Endothelial cell of umbilical vein (primary cell): ENCODE measurements around the gene TRIM62. TPM values are rescaled to one million over a fixed set of nuclear protein-coding genes. Genes with fewer than 3 reads are reported as not detected.

Source experiments
- BruUV-seq: library from RNA; stranded (reverse); fragments of 400-500 nt; replicated peaks from 2 replicates; lab custom pipeline; 2021; lab: Mats Ljungman, UMichigan
- CTCF ChIA-PET: fragments of 300-600, 350-600 bp; sonication (Branson Sonifier 250); formaldehyde crosslinking; loops from one replicate; lab custom pipeline; 2021; ENCODE audit warnings: antibody characterized with exemption, inconsistent platforms; lab: Charles Lee
- POLR2A ChIA-PET: fragments of 300-600, 350-600 bp; sonication (Branson Sonifier 250); formaldehyde crosslinking; loops from one replicate; lab custom pipeline; 2021; ENCODE audit warnings: antibody characterized with exemption, inconsistent platforms; lab: Charles Lee
- DNase-seq: peaks from one replicate; pipeline ENCODE4 v3.0.0-alpha.2; 2011; ENCODE audit warnings: low read depth, low spot score
- FAIRE-seq: peaks from 2 replicates; lab custom pipeline; 2011; peaks lifted over from hg19 to GRCh38; lab: Jason Lieb, UNC
- H2AFZ ChIP-seq: 2 replicates; pipeline ENCODE4 v1.6.0; 2012; ENCODE audit warnings: low read depth, low read length, control low read depth, inconsistent platforms
- H3K27ac ChIP-seq: 2 replicates; pipeline ENCODE4 v1.5.1; 2011; ENCODE audit warnings: low read depth, mild to moderate bottlenecking, control low read depth, low read length, moderate library complexity; ENCODE audit not compliant: insufficient read depth
- H3K27me3 ChIP-seq, 2 experiments: 2 replicates each; pipeline versions ENCODE4 v1.6.0 to v1.6.1; 2011; ENCODE audit warnings: low read length in 2 of 2, mixed read lengths in 1 of 2; ENCODE audit not compliant: control insufficient read depth in 2 of 2, insufficient read depth in 2 of 2
- H3K36me3 ChIP-seq, 2 experiments: 2 replicates in 1 of 2; 3 replicates in 1 of 2; pipeline ENCODE4 v1.5.1; 2011; ENCODE audit warnings: low read length in 2 of 2, mild to moderate bottlenecking in 1 of 2, moderate library complexity in 1 of 2; ENCODE audit not compliant: control insufficient read depth in 2 of 2, insufficient read depth in 2 of 2; ENCODE audit errors: extremely low read depth in 1 of 2
- H3K4me1 ChIP-seq: 3 replicates; pipeline ENCODE4 v1.5.1; 2011; ENCODE audit warnings: mild to moderate bottlenecking, low read length; ENCODE audit not compliant: control insufficient read depth, insufficient read depth; ENCODE audit errors: extremely low read depth
- H3K4me2 ChIP-seq: 2 replicates; pipeline ENCODE4 v1.6.1; 2011; ENCODE audit warnings: low read length, control low read depth, mixed read lengths; ENCODE audit not compliant: insufficient read depth
- H3K4me3 ChIP-seq, 3 experiments: fragments of 200-600 bp in 1 of 3; sonication (generic), shearing (Covaris generic) in 1 of 3; replicated peaks in 1 of 3; 2 replicates each; pipeline ENCODE4 v1.5.1; 2011 to 2016; ENCODE audit warnings: control low read depth in 3 of 3, low read length in 3 of 3, mild to moderate bottlenecking in 2 of 3, inconsistent platforms in 1 of 3, low read depth in 1 of 3, moderate library complexity in 1 of 3; ENCODE audit not compliant: insufficient read depth in 1 of 3
- H3K79me2 ChIP-seq: 2 replicates; pipeline ENCODE4 v1.6.0; 2012; ENCODE audit warnings: low read length, inconsistent platforms; ENCODE audit not compliant: control insufficient read depth, insufficient read depth
- H3K9ac ChIP-seq: replicated peaks from 2 replicates; pipeline ENCODE3; 2011; ENCODE audit warnings: low read length, control low read depth; ENCODE audit not compliant: insufficient read depth; ENCODE audit errors: extremely low read depth
- H3K9me1 ChIP-seq: replicated peaks from 3 replicates; pipeline ENCODE4 v1.6.0; 2011; ENCODE audit warnings: mild to moderate bottlenecking, low read length; ENCODE audit not compliant: control insufficient read depth, insufficient read depth; ENCODE audit errors: extremely low read depth
- H3K9me3 ChIP-seq: replicated peaks from 2 replicates; pipeline ENCODE4 v1.5.1; 2012; ENCODE audit warnings: low read length, inconsistent platforms; ENCODE audit not compliant: control insufficient read depth, insufficient read depth
- H4K20me1 ChIP-seq: replicated peaks from 2 replicates; pipeline ENCODE3; 2011; ENCODE audit warnings: mild to moderate bottlenecking, low read length; ENCODE audit not compliant: control insufficient read depth, insufficient read depth; ENCODE audit errors: extremely low read depth
- EZH2 ChIP-seq: IDR thresholded peaks from 2 replicates; pipeline ENCODE4 v1.6.1; 2012; ENCODE audit warnings: borderline replicate concordance, low read depth, mild to moderate bottlenecking, moderate library complexity, low read length, inconsistent platforms; ENCODE audit not compliant: severe bottlenecking
- FOS ChIP-seq: IDR thresholded peaks from 2 replicates; pipeline ENCODE4 v1.6.1; 2011; ENCODE audit warnings: mild to moderate bottlenecking, low read length, moderate library complexity, borderline replicate concordance; ENCODE audit not compliant: insufficient read depth
- GATA2 ChIP-seq: IDR thresholded peaks from 2 replicates; pipeline ENCODE4 v1.7.0; 2011; ENCODE audit warnings: low read depth, mild to moderate bottlenecking, moderate library complexity, mixed read lengths, low read length; ENCODE audit not compliant: insufficient read length, insufficient read depth
- JUN ChIP-seq: IDR thresholded peaks from 2 replicates; pipeline ENCODE4 v1.6.1; 2011; ENCODE audit warnings: borderline replicate concordance, low read depth; ENCODE audit not compliant: insufficient read length, insufficient read depth
- MYC ChIP-seq: IDR thresholded peaks from one replicate; pipeline ENCODE4 v1.6.1; 2011; ENCODE audit warnings: mild to moderate bottlenecking, low read depth, low read length
- POLR2A ChIP-seq: IDR thresholded peaks from 2 replicates; pipeline ENCODE4 v1.6.1; 2012; ENCODE audit warnings: low read depth, mild to moderate bottlenecking, control low read depth, low read length
- POLR2AphosphoS5 ChIP-seq: IDR thresholded peaks from 2 replicates; pipeline ENCODE4 v1.6.1; 2012; ENCODE audit warnings: low read depth, mild to moderate bottlenecking, control low read depth, low read length, moderate library complexity; ENCODE audit not compliant: insufficient read depth
- dilution Hi-C: fragments of 300-500 bp; cut with MboI; formaldehyde crosslinking; loops from one replicate; pipeline ENCODE4 v1.15.0; 2019; ENCODE audit warnings: low sequenced_read_pairs; ENCODE audit not compliant: extremely low pct_ligation_motif_present
- intact Hi-C: fragments of 100-400 bp; cut with micrococcal nuclease; formaldehyde crosslinking; loops from one replicate; pipeline ENCODE4 v1.10.0; 2022
- polyA plus RNA-seq, 4 experiments: library from polyadenylated mRNA; depleted of rRNA in 3 of 4; stranded (reverse) in 3 of 4; unstranded in 1 of 4; fragments of >200 nt; gene quantifications; 2 replicates each; pipeline versions ENCODE4 v1.2.1 to v1.2.3, GENCODE V29; 2011 to 2012; ENCODE audit warnings: missing spikeins in 1 of 4
- total RNA-seq: library from RNA; stranded (reverse); gene quantifications from 2 replicates; pipeline ENCODE4 v1.2.3, GENCODE V29; 2021
- TF ChIP-seq, protein P1 (sequence below), 2 donors: IDR thresholded peaks; 1 replicate in 1 of 2; 2 replicates in 1 of 2; pipeline ENCODE4 v1.5.1; 2011; ENCODE audit warnings: low read length in 2 of 2, mild to moderate bottlenecking in 2 of 2, moderate library complexity in 2 of 2, control low read depth in 1 of 2, inconsistent platforms in 1 of 2, low read depth in 1 of 2; ENCODE audit not compliant: insufficient read depth in 1 of 2; ENCODE audit errors: extremely low read depth in 1 of 2
- TF ChIP-seq, protein P2 (sequence below): IDR thresholded peaks from 2 replicates; pipeline ENCODE4 v1.6.1; 2011; ENCODE audit not compliant: insufficient read depth, insufficient read length

Gene TRIM62
- total and polyA plus RNA-seq, 2 donors (not counting 3 experiments of a cell fraction or from before 2014, with no cell fraction given): 8.3 to 9.3 TPM

DNA sequence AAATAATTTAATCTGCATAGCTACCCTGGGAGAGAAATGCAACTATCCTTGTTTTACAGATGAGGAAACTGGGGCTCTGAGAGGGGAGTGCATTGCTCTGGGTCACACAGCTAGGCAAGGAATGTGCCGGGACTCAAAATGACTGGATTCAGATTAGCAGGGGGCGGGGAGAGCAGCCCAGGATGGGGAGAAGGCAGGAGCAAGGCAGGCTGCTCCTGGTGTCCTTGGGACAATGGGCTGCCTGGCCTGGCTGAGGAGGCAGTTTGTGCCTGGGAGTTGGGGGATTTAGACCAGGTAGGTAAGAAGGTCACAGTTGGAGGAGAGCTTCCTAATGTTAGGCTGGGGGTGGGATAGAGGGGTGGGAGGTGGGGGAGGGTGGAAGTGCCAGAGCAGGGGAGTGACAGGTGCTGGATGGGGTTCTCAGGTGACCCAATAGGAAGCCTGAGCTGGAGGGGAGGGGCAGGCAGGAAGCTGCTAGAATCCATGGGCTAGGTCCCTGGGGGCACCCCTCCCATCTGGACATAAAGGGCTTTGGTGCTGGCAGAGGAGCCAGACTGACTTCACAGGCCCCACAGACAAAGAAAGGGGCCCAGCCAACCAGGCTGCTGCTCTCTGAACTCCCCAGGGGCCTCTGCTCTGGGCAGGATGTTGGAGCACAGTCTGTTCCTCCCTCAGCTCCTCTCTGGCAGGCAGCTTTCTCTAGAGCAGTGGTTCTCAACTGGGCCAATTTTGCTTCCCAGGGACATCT, 29.0 kb downstream of the TRIM62 start:
- FAIRE-seq: no peak
- Histone ChIP-seq H3K9me1 (no peaks in the 10 kb centered on the region), H3K9ac (no peak overlapping the region), H3K27ac (no peak overlapping the region), H3K4me2 (no peak overlapping the region), H3K4me1 (no peaks in the 10 kb centered on the region), H3K27me3 (no peaks in the 10 kb centered on the region), H2AFZ (no peak overlapping the region), H3K36me3 (peaks cover 0 to 23% of the 10 kb centered on the region in 2 experiments), H4K20me1 (no peaks in the 10 kb centered on the region), H3K4me3 (no peak overlapping the region), H3K9me3 (no peaks in the 10 kb centered on the region), H3K79me2 (no peaks in the 10 kb centered on the region)
- BruUV-seq: no TSS peak
- DNase-seq: no peak
- TF ChIP-seq, protein P1, sequence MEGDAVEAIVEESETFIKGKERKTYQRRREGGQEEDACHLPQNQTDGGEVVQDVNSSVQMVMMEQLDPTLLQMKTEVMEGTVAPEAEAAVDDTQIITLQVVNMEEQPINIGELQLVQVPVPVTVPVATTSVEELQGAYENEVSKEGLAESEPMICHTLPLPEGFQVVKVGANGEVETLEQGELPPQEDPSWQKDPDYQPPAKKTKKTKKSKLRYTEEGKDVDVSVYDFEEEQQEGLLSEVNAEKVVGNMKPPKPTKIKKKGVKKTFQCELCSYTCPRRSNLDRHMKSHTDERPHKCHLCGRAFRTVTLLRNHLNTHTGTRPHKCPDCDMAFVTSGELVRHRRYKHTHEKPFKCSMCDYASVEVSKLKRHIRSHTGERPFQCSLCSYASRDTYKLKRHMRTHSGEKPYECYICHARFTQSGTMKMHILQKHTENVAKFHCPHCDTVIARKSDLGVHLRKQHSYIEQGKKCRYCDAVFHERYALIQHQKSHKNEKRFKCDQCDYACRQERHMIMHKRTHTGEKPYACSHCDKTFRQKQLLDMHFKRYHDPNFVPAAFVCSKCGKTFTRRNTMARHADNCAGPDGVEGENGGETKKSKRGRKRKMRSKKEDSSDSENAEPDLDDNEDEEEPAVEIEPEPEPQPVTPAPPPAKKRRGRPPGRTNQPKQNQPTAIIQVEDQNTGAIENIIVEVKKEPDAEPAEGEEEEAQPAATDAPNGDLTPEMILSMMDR (IDR thresholded peaks at IDR 0.05; ENCODE audit: extremely low read depth in 1 of 2, insufficient read depth in 1 of 2, low read depth in 1 of 2, low read length in 2 of 2): no peak
- TF ChIP-seq, protein P2, sequence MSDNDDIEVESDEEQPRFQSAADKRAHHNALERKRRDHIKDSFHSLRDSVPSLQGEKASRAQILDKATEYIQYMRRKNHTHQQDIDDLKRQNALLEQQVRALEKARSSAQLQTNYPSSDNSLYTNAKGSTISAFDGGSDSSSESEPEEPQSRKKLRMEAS: no peak
- no peak for TF ChIP-seq JUN
- no peak for TF ChIP-seq GATA2
- no peak for TF ChIP-seq FOS
- TF ChIP-seq POLR2AphosphoS5: no peak
- TF ChIP-seq EZH2: no peak
- no peak for TF ChIP-seq POLR2A
- no peak for TF ChIP-seq MYC
- CTCF ChIA-PET: interaction anchor here (1.4 kb wide), 1 partner anchor 15 kb away, joined by 6 read pairs; no protein-coding TSS in a partner anchor
- intact Hi-C loops (no loop called here), dilution Hi-C loops (no loop called here)
- POLR2A ChIA-PET: no interaction called here
